Activated CD4-positive, alpha-beta T cell treated with anti-CD3 and anti-CD28 coated beads, Interleukin-2, Interleukin-4, amounts not matched to agents 100 ng/mL and 50 ng/mL, durations not matched to agents 16 hours and 8 hours (primary cell): Measurements from ENCODE around the gene KCNMA1.

ENCODE experiments used
- DNase-seq: peaks from one replicate; pipeline ENCODE4 v3.0.0-alpha.2; 2020; ENCODE audit warnings: low spot score

Gene KCNMA1

GRCh38 chr10:77237120-77237519 is 400.5 kb downstream of the KCNMA1 start:
- no peak for DNase-seq

- DNase-seq, result no peak
These were observed 400.9 kb downstream of the KCNMA1 start for GRCh38 chr10:77236700-77237099.

- DNase-seq, result no peak
These were observed 401.6 kb downstream of the KCNMA1 start for GRCh38 chr10:77236029-77236428.

- no peak for DNase-seq
These were observed 403.0 kb downstream of the KCNMA1 start for GRCh38 chr10:77234599-77234998.

GRCh38 chr10:77233466-77233865 is 404.1 kb downstream of the KCNMA1 start:
- DNase-seq, result no peak

- no peak for DNase-seq
These were observed 405.6 kb downstream of the KCNMA1 start for GRCh38 chr10:77231884-77232610.

GRCh38 chr10:77231375-77231774 is 406.2 kb downstream of the KCNMA1 start:
- DNase-seq, result no peak

GRCh38 chr10:77230194-77230593 is 407.4 kb downstream of the KCNMA1 start:
- no peak for DNase-seq

GRCh38 chr10:77229704-77230103 is 407.9 kb downstream of the KCNMA1 start:
- no peak for DNase-seq

- no peak for DNase-seq
These were observed 409.0 kb downstream of the KCNMA1 start for GRCh38 chr10:77228559-77228958.

- no peak for DNase-seq
These were observed 410.6 kb downstream of the KCNMA1 start for GRCh38 chr10:77226853-77227565.

- DNase-seq, result no peak
These were observed 411.2 kb downstream of the KCNMA1 start for GRCh38 chr10:77226452-77226851.

GRCh38 chr10:77226020-77226419 is 411.6 kb downstream of the KCNMA1 start:
- DNase-seq, result no peak

GRCh38 chr10:77223526-77224460 is 413.8 kb downstream of the KCNMA1 start:
- DNase-seq, result no peak

GRCh38 chr10:77220150-77220549 is 417.5 kb downstream of the KCNMA1 start:
- no peak for DNase-seq

- DNase-seq, result no peak
These were observed 418.6 kb downstream of the KCNMA1 start for GRCh38 chr10:77219046-77219445.

- no peak for DNase-seq
These were observed 422.8 kb downstream of the KCNMA1 start for GRCh38 chr10:77214799-77215198.

GRCh38 chr10:77212632-77213031 is 425.0 kb downstream of the KCNMA1 start:
- no peak for DNase-seq

GRCh38 chr10:77210645-77211044 is 427.0 kb downstream of the KCNMA1 start:
- no peak for DNase-seq

- DNase-seq, result no peak
These were observed 428.8 kb downstream of the KCNMA1 start for GRCh38 chr10:77208684-77209256.

- no peak for DNase-seq
These were observed 429.8 kb downstream of the KCNMA1 start for GRCh38 chr10:77207828-77208185.

GRCh38 chr10:77207182-77207827 is 430.3 kb downstream of the KCNMA1 start:
- DNase-seq, result no peak
